NCI-H2196 (cell line): ENCODE data around the gene PCSK7.

Source experiments
- DNase-seq: peaks from one replicate; lab custom pipeline; 2025; ENCODE audit not compliant: unreplicated experiment; lab: John Stamatoyannopoulos, UW

Gene PCSK7

DNA sequence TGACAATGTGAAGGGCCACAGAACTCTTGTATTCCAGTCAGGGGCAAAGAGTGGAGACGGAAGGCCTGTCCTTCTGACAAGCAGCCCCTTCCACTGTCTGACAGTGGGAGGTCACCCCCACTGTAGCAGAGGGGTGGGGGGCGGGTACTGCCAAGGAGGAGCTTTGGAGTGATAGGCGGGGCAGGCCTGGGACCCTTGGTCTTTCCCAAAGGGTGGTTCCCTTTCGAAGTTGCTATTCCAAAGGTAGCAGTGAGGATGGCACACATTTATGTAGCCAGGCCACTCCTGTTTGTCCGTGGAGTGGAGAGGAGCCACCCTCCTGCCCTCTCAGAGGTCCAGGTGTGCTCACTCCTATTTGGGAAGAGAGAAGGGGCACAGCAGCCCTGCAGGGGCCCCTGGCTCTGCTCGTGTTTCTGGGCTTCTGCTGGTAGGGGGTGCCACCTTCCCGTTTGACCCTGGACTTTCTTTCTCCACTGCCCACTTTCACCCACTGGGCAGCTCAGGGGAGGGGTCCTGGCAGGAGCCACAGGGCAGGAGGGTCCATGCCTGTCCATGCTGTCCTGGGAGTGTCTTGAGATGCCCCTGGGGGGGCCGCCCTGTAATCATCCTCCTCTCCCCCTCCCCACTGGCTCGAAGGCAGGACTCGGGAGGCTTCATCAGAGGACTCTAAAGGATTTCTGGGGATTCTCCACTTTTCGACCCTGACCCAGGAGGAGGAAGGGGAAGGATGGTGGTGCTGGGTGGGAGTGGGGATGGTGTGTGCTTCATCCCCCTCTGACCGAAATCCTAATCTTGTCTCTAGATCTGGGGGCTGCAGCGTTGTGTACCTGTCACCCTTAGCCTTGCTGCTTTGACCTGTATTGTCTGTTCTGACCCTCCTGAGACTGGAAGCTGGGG, 31.7 kb downstream of the PCSK7 start:
- no peak for DNase-seq

GRCh38 chr11:117199053-117199915, 32.6 kb downstream of the PCSK7 start, which contains the start of gene TAGLN:
TSS of gene TAGLN (plus strand) at chr11:117199370. CDS start at chr11:117203014, 3,644 bp downstream.
- DNase-seq = no peak

GRCh38 chr11:117198613-117199012, 33.3 kb downstream of the PCSK7 start:
- DNase-seq = no peak

GRCh38 chr11:117197516-117198456, 34.1 kb downstream of the PCSK7 start:
- no peak for DNase-seq

GRCh38 chr11:117197006-117197405, 34.9 kb downstream of the PCSK7 start:
- DNase-seq = no peak

DNA sequence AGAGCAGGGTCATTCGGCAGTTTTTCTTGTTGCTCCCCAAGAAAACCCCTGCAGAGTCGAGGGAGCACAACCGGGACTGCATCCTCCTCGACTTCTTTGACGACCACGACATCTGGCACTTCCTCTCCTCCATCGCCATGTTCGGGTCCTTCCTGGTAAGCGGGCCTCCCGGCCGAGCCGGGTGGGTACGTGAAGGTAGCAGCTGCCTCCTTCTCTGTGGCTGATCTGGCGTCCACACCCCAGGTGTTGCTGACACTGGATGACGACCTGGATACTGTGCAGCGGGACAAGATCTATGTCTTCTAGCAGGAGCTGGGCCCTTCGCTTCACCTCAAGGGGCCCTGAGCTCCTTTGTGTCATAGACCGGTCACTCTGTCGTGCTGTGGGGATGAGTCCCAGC, 36.1 kb downstream of the PCSK7 start:
- no peak for DNase-seq

DNA sequence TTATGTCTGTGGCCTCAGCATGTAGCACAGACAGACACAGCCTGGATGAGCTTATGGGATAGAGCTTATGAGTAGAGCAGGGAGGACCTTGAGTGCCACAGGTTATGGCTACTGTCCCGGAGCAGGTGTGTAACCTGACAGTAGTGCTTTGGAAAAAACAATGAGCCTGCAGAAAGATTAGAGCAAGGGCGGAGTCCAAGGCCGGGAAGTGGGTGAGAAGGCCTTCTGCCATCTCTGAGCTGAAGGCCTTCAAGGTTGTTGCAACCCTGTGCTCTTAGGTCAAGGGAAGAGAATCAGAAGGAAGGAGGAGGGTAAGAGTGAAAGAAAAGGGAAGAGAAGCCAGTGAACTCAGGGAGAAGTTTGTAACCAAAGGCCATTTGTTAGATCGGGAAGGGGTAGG, 36.6 kb downstream of the PCSK7 start:
- DNase-seq = no peak

GRCh38 chr11:117194267-117194666, 37.6 kb downstream of the PCSK7 start:
- DNase-seq = no peak

DNA sequence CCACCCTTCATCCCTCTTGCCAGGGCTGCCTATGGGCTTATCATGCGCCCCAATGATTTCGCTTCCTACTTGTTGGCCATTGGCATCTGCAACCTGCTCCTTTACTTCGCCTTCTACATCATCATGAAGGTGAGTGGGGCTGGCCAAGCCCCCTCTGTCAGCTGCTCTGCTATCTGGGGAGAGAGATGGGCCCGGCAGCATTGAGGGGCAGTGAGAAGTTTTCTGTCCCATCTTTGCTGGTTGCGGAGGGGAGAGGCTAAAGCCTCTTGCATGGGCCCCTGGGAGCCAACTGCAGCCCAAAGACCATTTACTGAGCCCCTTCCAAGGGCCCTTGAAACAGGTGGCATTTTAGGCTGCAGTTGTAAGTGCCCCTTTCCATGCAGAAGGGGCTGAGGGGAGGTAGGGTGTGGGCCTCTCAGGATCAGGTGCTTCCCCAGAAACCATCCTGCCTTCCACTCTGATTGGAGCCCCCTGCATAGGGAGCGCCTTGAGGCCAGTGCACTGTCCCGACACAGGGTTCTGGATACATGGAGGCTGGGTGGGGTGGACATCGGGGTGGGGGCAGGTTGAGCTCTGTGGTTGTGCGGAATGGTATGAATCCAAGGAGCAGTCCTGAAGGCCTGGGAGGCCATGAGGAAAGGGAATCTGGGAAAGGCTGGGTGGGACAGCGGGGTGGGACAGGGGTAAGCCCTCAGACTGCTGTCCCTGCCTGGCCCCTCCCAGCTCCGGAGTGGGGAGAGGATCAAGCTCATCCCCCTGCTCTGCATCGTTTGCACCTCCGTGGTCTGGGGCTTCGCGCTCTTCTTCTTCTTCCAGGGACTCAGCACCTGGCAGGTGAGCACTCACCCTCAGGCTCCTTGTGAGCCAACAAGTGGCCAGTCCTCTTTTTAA, 38.5 kb downstream of the PCSK7 start:
- DNase-seq = no peak

DNA sequence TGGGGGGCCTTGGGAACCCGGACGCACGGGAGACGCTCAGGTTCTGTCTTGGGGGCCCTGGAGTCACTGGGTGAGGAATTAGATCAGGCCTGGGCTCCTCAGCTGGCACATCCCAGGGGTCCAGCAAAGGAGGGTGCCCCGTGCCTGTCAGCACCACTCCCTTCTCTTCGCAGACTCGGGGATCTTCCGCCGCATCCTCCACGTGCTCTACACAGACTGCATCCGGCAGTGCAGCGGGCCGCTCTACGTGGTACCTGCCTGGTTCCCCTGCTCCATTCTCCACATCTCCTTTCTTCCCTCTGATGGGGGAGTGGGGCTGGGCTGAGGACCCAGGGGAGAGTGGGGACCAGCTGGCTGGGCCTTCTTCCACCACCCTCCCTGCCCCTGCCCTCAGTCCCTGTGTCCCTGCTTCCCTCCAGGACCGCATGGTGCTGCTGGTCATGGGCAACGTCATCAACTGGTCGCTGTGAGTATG, 39.4 kb downstream of the PCSK7 start:
- no peak for DNase-seq

GRCh38 chr11:117191680-117192400, 40.0 kb downstream of the PCSK7 start:
- DNase-seq = no peak

DNA sequence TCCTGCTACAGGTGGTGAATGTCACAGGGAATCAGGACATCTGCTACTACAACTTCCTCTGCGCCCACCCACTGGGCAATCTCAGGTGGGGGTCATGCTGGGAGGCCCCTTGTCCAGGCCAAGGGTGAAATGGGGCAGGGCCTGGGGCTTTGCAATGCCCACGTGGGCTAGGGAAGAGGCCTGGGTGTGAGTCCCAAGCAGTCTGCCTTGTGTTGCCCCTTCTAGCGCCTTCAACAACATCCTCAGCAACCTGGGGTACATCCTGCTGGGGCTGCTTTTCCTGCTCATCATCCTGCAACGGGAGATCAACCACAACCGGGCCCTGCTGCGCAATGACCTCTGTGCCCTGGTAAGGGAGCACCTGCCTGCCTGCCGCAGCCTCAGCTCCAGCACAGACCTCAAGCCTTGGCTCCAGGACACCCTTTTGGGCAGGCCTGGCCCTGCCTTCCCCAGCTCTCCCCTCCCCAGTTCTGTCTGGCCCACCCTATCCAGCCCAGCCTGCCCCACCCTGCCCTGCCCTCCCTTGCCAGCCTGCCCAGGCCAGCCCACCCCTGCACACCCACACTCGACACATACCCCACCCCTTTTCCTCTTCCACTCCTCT, 41.8 kb downstream of the PCSK7 start:
- no peak for DNase-seq

DNA sequence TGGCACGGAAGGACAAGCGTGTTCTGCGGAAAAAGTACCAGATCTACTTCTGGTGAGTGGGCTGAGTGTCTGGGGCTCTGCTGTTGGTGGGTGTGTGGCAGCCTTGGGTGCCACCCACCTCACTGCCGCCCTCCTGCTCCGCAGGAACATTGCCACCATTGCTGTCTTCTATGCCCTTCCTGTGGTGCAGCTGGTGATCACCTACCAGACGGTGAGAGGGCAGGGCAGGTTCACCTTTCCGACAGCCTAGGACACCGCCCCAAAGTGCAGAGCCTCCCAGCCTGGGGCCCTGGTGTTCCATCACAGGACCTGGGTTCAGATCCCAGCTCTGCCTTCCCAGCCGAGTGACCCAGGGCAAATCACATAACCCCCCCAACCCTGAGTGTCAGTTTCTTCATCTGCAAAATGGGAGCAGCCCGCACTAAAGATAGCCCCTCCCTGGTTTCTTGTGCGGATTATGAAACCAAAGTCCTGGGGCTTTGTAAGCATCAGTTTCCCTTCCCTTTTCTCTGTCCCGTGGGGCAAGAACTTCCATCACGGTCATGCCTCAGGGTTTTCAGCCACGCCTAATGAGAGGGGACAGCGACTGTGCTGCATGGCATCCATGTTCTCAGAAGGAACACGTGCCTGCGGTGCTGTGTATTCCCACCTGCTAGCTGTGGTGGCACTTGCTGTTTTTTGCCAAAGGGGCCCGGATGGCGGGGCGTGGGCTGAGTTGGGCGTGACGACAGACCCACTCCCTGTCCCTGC, 42.5 kb downstream of the PCSK7 start:
- no peak for DNase-seq

- no peak for DNase-seq
These were observed 43.2 kb downstream of the PCSK7 start for GRCh38 chr11:117188620-117189081.

- no peak for DNase-seq
These were observed 43.9 kb downstream of the PCSK7 start for GRCh38 chr11:117187799-117188481.

GRCh38 chr11:117187428-117187798, 44.5 kb downstream of the PCSK7 start:
- no peak for DNase-seq

DNA sequence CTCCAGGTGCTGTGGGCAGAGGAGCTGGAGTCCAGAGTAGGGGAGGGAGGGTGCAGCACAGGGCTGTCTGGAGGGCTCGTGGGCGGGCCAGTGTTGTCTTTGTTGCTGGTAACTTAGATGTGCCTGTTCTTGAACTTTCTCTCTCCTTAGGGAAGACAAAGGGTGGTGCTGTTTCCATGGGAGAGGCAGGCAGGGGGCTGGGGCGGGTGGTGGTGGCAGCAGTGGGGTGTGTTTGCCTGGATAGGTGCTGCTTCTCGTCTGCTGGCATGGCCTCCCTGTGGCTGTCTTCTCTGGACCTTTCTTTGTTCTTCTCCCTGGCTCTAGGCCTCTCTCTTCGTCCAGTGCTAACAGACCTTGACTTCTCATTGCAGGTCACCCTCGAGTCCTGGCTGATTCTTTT, 44.9 kb downstream of the PCSK7 start:
- DNase-seq = no peak
